ENCODE data around the gene DNMT3A. TPM values are rescaled to one million over a fixed set of nuclear protein-coding genes. Genes with fewer than 3 reads are reported as not detected.

DNMT3A gene
- total RNA-seq, 2 donors from 2014 or later = 17.7 to 24.3 TPM

DNA sequence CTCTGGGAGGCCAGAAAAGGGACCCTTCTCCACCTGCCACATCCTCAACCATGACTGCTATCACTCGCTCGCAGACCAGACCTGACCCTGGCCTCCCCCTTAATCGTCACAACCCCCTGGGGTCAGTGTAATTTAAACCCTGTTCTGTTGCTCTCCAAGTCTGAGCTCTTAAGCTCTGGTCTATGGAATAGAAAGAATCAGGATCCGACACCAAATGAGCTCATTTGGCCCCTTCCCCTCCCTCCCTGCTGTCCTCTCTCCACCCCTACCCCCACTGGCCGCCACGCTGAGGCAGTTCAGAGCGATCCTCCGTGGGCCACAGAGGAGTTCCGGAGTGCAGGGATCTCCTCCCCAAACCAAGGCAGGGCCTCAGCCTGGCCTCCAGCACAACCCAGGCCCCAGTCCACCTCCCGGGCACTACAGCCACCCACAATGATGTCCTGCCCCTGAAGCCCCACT is 5.3 kb downstream of the DNMT3A start:
- ATAC-seq (ENCODE audit: insufficient number of reproducible peaks, low FRiP score, low read depth) (no peak), DNase-seq (ENCODE audit: low spot score) (no peak)
- Histone ChIP-seq H3K36me3 (no peaks in the 10 kb centered on the region), H3K27me3 (replicated peaks; ENCODE audit: insufficient read depth) (no peaks in the 10 kb centered on the region), H3K9me3 (no peaks in the 10 kb centered on the region), H3K4me3 (no peak overlapping the region), H3K4me1 (ENCODE audit: control insufficient read depth in 1 of 2, low read depth in 2 of 2) (peaks cover 16 to 68% of the 10 kb centered on the region in 2 donors), H3K27ac (no peak overlapping the region)
- TF ChIP-seq, protein P1, sequence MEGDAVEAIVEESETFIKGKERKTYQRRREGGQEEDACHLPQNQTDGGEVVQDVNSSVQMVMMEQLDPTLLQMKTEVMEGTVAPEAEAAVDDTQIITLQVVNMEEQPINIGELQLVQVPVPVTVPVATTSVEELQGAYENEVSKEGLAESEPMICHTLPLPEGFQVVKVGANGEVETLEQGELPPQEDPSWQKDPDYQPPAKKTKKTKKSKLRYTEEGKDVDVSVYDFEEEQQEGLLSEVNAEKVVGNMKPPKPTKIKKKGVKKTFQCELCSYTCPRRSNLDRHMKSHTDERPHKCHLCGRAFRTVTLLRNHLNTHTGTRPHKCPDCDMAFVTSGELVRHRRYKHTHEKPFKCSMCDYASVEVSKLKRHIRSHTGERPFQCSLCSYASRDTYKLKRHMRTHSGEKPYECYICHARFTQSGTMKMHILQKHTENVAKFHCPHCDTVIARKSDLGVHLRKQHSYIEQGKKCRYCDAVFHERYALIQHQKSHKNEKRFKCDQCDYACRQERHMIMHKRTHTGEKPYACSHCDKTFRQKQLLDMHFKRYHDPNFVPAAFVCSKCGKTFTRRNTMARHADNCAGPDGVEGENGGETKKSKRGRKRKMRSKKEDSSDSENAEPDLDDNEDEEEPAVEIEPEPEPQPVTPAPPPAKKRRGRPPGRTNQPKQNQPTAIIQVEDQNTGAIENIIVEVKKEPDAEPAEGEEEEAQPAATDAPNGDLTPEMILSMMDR (IDR thresholded peaks at IDR 0.05) = no peak

DNA sequence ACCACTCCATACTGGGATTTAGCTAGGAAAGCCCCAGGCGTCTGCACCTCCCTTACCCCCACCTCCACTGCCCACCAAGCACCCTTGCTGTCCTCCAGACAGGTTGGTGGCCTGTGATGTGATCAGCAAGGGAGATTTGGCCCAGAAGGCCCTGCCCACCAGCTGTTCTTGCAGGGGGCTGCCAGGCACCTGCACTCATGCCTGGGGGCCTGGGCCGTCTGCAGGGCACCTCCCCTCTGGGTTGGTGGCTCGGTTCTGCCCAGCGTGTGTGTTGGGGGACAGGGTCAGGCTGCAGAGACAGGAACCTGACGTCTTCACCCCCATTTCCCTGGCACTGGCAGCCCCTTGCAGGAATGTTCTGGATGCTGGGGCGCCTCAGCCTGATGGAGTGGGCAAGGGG is 5.8 kb downstream of the DNMT3A start:
- TF ChIP-seq, protein P1 (IDR thresholded peaks at IDR 0.05) = no peak
- no peak overlapping the region for H3K27ac ChIP-seq
- ATAC-seq (ENCODE audit: insufficient number of reproducible peaks, low FRiP score, low read depth) = no peak
- H3K4me3 ChIP-seq = no peak overlapping the region
- H3K4me1 ChIP-seq (ENCODE audit: control insufficient read depth in 1 of 2, low read depth in 2 of 2) = peaks cover 16 to 68% of the 10 kb centered on the region in 2 donors
- no peaks in the 10 kb centered on the region for H3K9me3 ChIP-seq
- H3K27me3 ChIP-seq (replicated peaks; ENCODE audit: insufficient read depth) = no peaks in the 10 kb centered on the region
- no peak for DNase-seq (ENCODE audit: low spot score)
- H3K36me3 ChIP-seq = no peaks in the 10 kb centered on the region

DNA sequence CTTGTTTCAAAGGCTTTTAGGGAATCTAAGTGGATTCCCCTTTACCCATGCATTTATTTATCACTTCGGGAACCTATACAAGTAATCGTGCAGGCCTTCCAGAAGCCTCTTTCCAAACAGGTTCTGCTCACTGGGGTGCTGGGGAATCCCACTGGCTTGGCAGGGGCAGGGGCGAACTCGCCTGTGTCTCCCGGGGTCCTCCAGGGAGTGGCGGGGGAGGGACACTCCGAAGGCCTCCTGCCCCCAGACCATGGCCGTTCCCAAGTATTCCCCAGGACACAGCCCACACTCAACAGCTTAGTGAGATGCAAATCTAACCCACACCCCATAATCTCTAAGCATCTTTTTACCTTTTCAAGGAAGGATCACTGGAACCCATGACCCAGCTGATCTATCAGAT is 6.5 kb downstream of the DNMT3A start:
- Histone ChIP-seq H3K4me3 (no peak overlapping the region), H3K9me3 (no peaks in the 10 kb centered on the region), H3K27me3 (replicated peaks; ENCODE audit: insufficient read depth) (no peaks in the 10 kb centered on the region), H3K36me3 (no peaks in the 10 kb centered on the region), H3K4me1 (ENCODE audit: control insufficient read depth in 1 of 2, low read depth in 2 of 2) (peaks cover 16 to 73% of the 10 kb centered on the region in 2 donors), H3K27ac (no peak overlapping the region)
- ATAC-seq (ENCODE audit: insufficient number of reproducible peaks, low FRiP score, low read depth) = no peak
- DNase-seq (ENCODE audit: low spot score) = no peak
- TF ChIP-seq, protein P1 (IDR thresholded peaks at IDR 0.05) = no peak

GRCh38 chr2:25334482-25334881 is 7.2 kb downstream of the DNMT3A start:
- Histone ChIP-seq H3K27ac (no peak overlapping the region), H3K4me3 (no peak overlapping the region), H3K9me3 (no peaks in the 10 kb centered on the region), H3K4me1 (ENCODE audit: control insufficient read depth in 1 of 2, low read depth in 2 of 2) (peaks cover 11 to 73% of the 10 kb centered on the region in 2 donors), H3K36me3 (no peaks in the 10 kb centered on the region), H3K27me3 (replicated peaks; ENCODE audit: insufficient read depth) (no peaks in the 10 kb centered on the region)
- ATAC-seq (ENCODE audit: insufficient number of reproducible peaks, low FRiP score, low read depth) (no peak), DNase-seq (ENCODE audit: low spot score) (no peak)
- TF ChIP-seq, protein P1 (IDR thresholded peaks at IDR 0.05) = no peak

- no peaks in the 10 kb centered on the region for H3K9me3 ChIP-seq
- H3K27me3 ChIP-seq (replicated peaks; ENCODE audit: insufficient read depth) = no peaks in the 10 kb centered on the region
- ATAC-seq (ENCODE audit: insufficient number of reproducible peaks, low FRiP score, low read depth) (no peak), DNase-seq (ENCODE audit: low spot score) (no peak)
- H3K4me1 ChIP-seq (ENCODE audit: control insufficient read depth in 1 of 2, low read depth in 2 of 2) = peaks cover 8 to 73% of the 10 kb centered on the region in 2 donors
- no peak overlapping the region for H3K4me3 ChIP-seq
- H3K36me3 ChIP-seq = no peaks in the 10 kb centered on the region
- TF ChIP-seq, protein P1 (IDR thresholded peaks at IDR 0.05) = no peak
- no peak overlapping the region for H3K27ac ChIP-seq
These were observed 7.7 kb downstream of the DNMT3A start for GRCh38 chr2:25333981-25334380.

Measured in thoracic aorta (tissue), 2 donors.